Measurements from ENCODE around the gene CCDC178.

Gene CCDC178

GRCh38 chr18:32930695-32931301, 509.7 kb downstream of the CCDC178 start:
- no peak overlapping the region for H3K4me3 ChIP-seq (ENCODE audit: low read depth, low read length)
- no peak for TF ChIP-seq CTCF (IDR thresholded peaks at IDR 0.05; ENCODE audit: low read depth, low read length)

GRCh38 chr18:32929213-32929612, 511.3 kb downstream of the CCDC178 start:
- no peak for TF ChIP-seq CTCF (IDR thresholded peaks at IDR 0.05; ENCODE audit: low read depth, low read length)
- no peak overlapping the region for H3K4me3 ChIP-seq (ENCODE audit: low read depth, low read length)

- TF ChIP-seq CTCF (IDR thresholded peaks at IDR 0.05; ENCODE audit: low read depth, low read length) = no peak
- no peak overlapping the region for H3K4me3 ChIP-seq (ENCODE audit: low read depth, low read length)
Measured at GRCh38 chr18:32922951-32923430, 517.5 kb downstream of the CCDC178 start.

- no peak for TF ChIP-seq CTCF (IDR thresholded peaks at IDR 0.05; ENCODE audit: low read depth, low read length)
- no peak overlapping the region for H3K4me3 ChIP-seq (ENCODE audit: low read depth, low read length)
Measured at GRCh38 chr18:32920796-32921787, 519.4 kb downstream of the CCDC178 start.

GRCh38 chr18:32919799-32920198, 520.7 kb downstream of the CCDC178 start:
- H3K4me3 ChIP-seq (ENCODE audit: low read depth, low read length) = no peak overlapping the region
- no peak for TF ChIP-seq CTCF (IDR thresholded peaks at IDR 0.05; ENCODE audit: low read depth, low read length)

- TF ChIP-seq CTCF (IDR thresholded peaks at IDR 0.05; ENCODE audit: low read depth, low read length) = no peak
- no peak overlapping the region for H3K4me3 ChIP-seq (ENCODE audit: low read depth, low read length)
Measured at GRCh38 chr18:32918692-32919250, 521.8 kb downstream of the CCDC178 start.

Measured in WI38 (cell line).